Left forelimb (tissue), 1 donor: ENCODE measurements around the gene MYOCOS.
"Not testable (repeated sequence)": the region's sequence is repeated elsewhere in the genome, so short reads cannot be mapped to it uniquely, and the experiment has no call there.

Source experiments
- DNase-seq: peaks from one replicate; pipeline ENCODE4 v3.0.0-alpha.2; 2018; ENCODE audit warnings: low spot score

MYOCOS gene

GRCh38 chr1:171622152-171622462, at the start of gene MYOCOS:
Gene MYOCOS (plus strand): TSS chr1:171622243. CDS start chr1:171623884, 1,641 bp downstream.
- no peak for DNase-seq

DNA sequence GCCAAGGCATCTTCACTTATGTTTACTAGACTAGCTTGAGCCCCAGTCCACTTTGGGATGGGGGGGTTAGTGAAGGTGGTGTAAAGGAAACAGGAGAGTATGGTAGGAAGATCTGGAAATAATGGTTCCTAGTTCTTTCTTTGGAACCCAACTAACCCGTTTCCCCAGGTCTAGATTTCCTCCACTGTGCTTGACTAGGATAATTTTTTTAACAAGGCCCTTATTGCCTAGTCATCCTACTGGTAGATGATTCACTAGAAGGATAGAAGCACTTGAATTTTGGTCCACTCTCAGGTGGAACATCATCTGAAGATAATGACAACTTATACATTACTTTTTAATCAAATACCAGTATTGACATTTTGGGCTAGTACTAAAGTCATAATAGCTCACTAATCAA, 45.9 kb upstream of the MYOCOS start:
- no peak for DNase-seq

- no peak for DNase-seq
Observed at GRCh38 chr1:171581226-171581625, 40.8 kb upstream of the MYOCOS start.

- DNase-seq = no peak
Observed at GRCh38 chr1:171581766-171582165, 40.3 kb upstream of the MYOCOS start.

DNA sequence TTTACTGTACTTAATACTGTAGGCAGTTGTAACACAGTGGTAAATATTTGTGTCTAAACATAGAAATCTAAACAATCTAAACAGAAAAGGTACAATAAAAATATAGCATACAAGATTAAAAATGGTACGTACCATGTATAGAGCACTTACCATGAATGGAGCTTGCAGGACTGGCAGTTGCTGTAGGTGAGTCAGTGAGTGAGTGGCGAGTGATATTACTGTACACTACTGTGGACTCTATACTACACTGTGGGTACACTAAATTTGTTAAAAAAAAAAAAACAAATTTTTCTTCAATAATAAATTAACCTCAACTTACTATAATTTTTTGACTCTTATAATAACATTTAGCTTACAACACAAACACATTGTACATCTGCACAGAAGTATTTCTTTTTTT, 39.5 kb upstream of the MYOCOS start:
- DNase-seq = no peak

DNA sequence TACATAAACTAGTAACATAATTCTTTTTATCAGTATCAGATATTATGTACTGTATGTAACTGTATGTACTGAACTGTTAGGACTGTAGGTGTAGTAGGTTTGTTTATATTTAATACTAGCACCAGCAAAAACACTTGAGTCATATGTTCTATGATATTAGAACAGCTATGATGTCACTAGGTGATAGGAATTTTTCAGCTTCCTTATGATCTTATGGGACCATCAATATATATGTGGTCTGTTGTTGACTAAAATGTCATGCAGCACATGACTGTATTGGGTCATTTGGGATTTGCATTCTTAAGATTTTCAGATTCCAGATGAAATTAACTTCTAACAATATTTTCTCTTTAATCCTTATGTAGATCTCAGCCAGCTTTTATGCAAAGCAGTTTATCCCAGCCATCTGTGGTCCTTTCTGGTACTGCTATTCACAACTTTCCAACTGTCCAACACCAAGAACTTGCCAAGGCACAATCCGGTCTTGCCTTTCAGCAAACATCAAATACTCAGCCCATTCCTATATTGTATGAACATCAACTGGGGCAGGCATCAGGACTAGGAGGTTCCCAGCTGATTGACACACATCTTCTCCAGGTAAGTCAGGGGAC, 38.3 kb upstream of the MYOCOS start:
- DNase-seq = no peak

GRCh38 chr1:171585715-171586114, 36.3 kb upstream of the MYOCOS start:
- no peak for DNase-seq

DNA sequence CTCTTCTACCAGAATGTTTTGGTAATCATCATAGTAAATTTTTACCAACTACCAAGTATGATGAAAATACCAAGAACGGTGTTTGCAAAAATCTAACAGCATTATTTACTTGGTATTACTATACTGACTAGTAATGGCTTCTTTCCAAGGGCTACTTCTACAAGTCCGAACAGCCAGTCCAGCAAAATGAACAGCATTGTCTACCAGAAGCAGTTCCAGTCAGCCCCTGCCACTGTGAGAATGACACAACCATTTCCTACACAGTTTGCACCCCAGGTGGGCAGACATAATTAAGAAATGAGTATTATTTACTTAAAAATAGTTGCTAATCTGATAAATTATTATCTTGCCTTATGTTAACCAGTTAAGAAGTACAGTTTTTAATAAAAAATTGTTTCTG, 33.8 kb upstream of the MYOCOS start:
- no peak for DNase-seq

DNA sequence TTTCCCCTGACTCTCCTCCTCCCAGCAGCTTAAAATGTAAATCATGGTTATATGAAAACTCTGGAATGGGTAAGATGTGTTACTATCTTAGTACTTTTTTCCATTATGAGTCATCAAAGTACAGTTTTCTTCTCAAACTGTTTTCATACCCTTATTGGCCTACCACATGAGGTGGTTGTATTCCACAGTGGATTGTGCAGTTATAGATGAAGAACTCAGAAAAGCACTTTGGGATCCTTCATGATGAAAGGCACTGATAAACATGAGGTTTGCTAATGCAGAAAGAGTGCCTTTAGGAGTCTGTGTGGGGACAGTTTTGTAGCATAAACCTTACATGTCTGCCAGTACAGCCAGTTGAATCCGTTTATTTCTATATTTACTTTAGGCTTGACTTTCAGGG, 32.0 kb upstream of the MYOCOS start:
- no peak for DNase-seq

- DNase-seq = no peak
Observed at GRCh38 chr1:171595324-171595723, 26.7 kb upstream of the MYOCOS start.

DNA sequence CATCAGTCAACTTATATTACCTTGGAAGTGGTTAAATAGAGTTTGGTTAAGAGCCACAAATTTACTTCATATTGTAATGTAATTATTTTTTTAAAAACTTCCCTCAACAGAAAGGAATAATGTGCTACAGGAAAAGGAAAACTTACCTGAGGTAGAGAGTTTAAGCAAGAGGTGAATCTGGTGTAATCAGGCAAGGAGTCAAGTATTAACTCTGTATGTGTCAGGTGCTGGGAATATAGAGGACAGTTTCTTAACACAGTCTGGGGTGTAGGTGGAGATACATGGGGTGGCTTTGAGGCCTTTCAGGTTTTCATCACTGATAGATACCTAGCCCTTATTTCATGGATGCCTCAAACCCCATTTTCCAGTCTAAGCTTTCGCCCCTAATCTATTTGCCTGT, 25.9 kb upstream of the MYOCOS start:
- no peak for DNase-seq

GRCh38 chr1:171596705-171597104, 25.3 kb upstream of the MYOCOS start:
- no peak for DNase-seq

GRCh38 chr1:171597203-171597602, 24.8 kb upstream of the MYOCOS start:
- DNase-seq = no peak

DNA sequence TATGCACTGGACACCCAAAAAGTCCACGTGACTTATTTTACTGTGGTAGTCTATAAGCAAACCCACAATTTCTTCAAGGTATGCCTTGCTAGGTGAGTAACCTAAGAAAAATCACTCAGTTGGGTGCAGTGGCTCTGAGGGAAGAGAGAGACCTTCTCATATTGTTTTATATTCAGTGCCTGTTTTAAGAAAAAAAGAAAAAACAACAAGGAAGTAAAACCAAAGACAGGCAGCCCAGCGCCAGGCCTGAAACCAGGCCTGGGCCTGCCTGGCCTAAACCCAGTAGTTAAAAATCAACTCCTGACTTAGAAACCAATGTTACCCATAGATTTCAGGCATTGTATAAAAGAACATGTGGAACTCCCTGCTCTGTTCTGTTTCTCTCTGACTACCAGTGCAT, 21.7 kb upstream of the MYOCOS start:
- DNase-seq = not testable (repeated sequence)

DNA sequence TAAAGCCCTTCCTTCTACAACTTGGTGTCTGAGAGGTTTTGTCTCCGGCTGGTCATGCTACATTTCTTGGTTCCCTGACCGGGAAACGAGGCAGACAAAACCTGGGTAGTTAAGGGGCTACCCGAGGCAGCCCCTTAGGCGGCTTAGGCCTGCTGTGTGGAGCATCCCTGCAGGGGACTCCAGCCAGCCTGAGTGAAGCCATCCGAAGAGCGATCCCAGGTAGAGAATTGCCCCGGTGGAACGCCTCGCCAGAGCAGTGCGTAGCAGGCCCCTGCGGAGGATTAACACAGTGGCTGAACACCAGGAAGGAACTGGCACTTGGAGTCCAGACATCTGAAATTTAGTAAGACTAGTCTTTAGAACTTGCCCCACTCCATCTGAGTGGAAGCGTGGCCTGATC, 21.2 kb upstream of the MYOCOS start:
- DNase-seq = no peak

DNA sequence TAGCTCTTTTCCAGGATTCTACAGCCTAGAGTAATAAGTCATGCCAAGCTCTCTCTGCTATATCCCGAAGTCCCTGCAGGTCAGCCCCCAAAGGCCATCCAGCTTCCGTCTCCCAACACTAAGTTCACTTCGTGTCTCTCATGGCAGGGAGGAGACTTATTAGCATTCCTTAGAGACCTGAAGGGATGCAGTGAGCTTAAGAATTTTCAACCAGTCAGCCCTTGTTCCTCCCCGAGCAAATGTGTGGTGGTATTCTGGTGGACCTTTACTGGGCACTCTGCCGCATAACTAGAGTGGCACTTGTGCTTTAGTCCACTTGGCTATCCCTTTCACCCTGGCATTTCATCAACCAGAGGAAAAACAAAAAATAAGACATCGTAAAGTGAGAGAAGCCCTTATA, 19.0 kb upstream of the MYOCOS start:
- DNase-seq = not testable (repeated sequence)

GRCh38 chr1:171606402-171606941, 15.6 kb upstream of the MYOCOS start:
- no peak for DNase-seq

- no peak for DNase-seq
Observed at GRCh38 chr1:171610385-171610784, 11.7 kb upstream of the MYOCOS start.

GRCh38 chr1:171611306-171611705, 10.7 kb upstream of the MYOCOS start:
- no peak for DNase-seq

- no peak for DNase-seq
Observed at GRCh38 chr1:171613282-171613681, 8.8 kb upstream of the MYOCOS start.

GRCh38 chr1:171615122-171615906, 6.7 kb upstream of the MYOCOS start:
- not testable (repeated sequence) for DNase-seq

- no peak for DNase-seq
Observed at GRCh38 chr1:171616586-171616985, 5.5 kb upstream of the MYOCOS start.

GRCh38 chr1:171623651-171624331, 1.7 kb downstream of the MYOCOS start:
- no peak for DNase-seq
